ENCODE measurements around the gene TXNDC11.

Gene TXNDC11

DNA sequence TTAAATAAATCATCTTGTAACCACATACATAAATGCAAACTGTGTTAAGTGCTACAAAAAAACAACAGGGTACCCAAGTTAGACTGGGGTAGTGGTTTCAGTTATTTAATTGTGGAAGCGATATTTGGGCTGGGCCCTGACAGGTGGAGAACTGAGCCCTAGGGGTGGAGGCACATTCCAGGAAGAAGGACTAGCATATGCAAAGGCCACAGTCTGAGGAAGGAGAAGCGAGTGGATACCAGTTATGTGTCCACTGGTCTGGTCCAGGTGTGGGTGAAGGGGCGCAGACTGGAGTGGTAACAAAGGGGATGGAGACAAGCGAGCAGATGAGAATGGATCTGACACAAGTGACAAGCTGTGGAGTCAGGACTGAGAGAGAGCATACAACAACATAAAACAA is 22.9 kb downstream of the TXNDC11 start:
- Histone ChIP-seq H2AFZ (ENCODE audit: insufficient read depth, low read length, poor library complexity) (no peak overlapping the region), H4K8ac (ENCODE audit: low read depth, low read length) (no peak overlapping the region), H2BK12ac (ENCODE audit: low read length) (no peak overlapping the region), H3K4me1 (ENCODE audit: control insufficient read depth in 1 of 2, insufficient read depth in 2 of 2, low read length in 2 of 2) (no peaks in the 10 kb centered on the region), H3K23ac (ENCODE audit: low read length) (peak overlapping the region; percentile 82), H3K4me2 (ENCODE audit: low read length) (no peak overlapping the region), H3K4ac (ENCODE audit: low read depth, low read length) (no peak overlapping the region), H2BK120ac (ENCODE audit: insufficient read depth, low read length, poor library complexity) (no peak overlapping the region), H3K9me3 (ENCODE audit: insufficient read depth, low read depth, low read length) (no peaks in the 10 kb centered on the region), H3K27me3 (ENCODE audit: insufficient read depth, low read length) (no peaks in the 10 kb centered on the region), H3K79me1 (ENCODE audit: low read length) (no peaks in the 10 kb centered on the region), H3K18ac (ENCODE audit: low read length) (no peak overlapping the region), H3K4me3 (ENCODE audit: low read depth, low read length) (no peak overlapping the region), H2BK5ac (ENCODE audit: low read depth, low read length, poor library complexity) (no peak overlapping the region), H2AK5ac (ENCODE audit: low read length) (no peak overlapping the region), H4K12ac (ENCODE audit: low read depth, low read length) (no peak overlapping the region), H3K36me3 (ENCODE audit: control insufficient read depth in 1 of 2, insufficient read depth in 2 of 2, low read length in 2 of 2) (peaks cover 19 to 23% of the 10 kb centered on the region in 2 experiments), H3K9ac (ENCODE audit: low read length) (peak overlapping the region; percentile 82), H4K91ac (ENCODE audit: low read depth, low read length) (no peak overlapping the region), H3K14ac (ENCODE audit: low read length) (no peak overlapping the region), H3K27ac (ENCODE audit: low read depth, low read length) (no peak overlapping the region), H3K79me2 (ENCODE audit: control insufficient read depth, insufficient read depth, low read length, poor library complexity) (no peaks in the 10 kb centered on the region)
- DNase-seq = no peak
- WGBS (ENCODE audit: extremely low coverage, insufficient coverage, insufficient read length) = no CpG with 5 or more reads among the region's 4 CpGs

- Histone ChIP-seq H3K9ac (ENCODE audit: low read length) (no peak overlapping the region), H3K27ac (ENCODE audit: low read depth, low read length) (no peak overlapping the region), H3K23ac (ENCODE audit: low read length) (no peak overlapping the region), H3K14ac (ENCODE audit: low read length) (no peak overlapping the region), H3K27me3 (ENCODE audit: insufficient read depth, low read length) (no peaks in the 10 kb centered on the region), H3K18ac (ENCODE audit: low read length) (no peak overlapping the region), H2BK12ac (ENCODE audit: low read length) (no peak overlapping the region), H4K91ac (ENCODE audit: low read depth, low read length) (no peak overlapping the region), H2AK5ac (ENCODE audit: low read length) (no peak overlapping the region), H3K79me2 (ENCODE audit: control insufficient read depth, insufficient read depth, low read length, poor library complexity) (no peaks in the 10 kb centered on the region), H3K4me2 (ENCODE audit: low read length) (no peak overlapping the region), H3K4ac (ENCODE audit: low read depth, low read length) (no peak overlapping the region), H3K79me1 (ENCODE audit: low read length) (no peaks in the 10 kb centered on the region), H2BK120ac (ENCODE audit: insufficient read depth, low read length, poor library complexity) (no peak overlapping the region), H2BK5ac (ENCODE audit: low read depth, low read length, poor library complexity) (no peak overlapping the region), H4K8ac (ENCODE audit: low read depth, low read length) (no peak overlapping the region), H2AFZ (ENCODE audit: insufficient read depth, low read length, poor library complexity) (no peak overlapping the region), H3K9me3 (ENCODE audit: insufficient read depth, low read depth, low read length) (no peaks in the 10 kb centered on the region), H3K4me1 (ENCODE audit: control insufficient read depth in 1 of 2, insufficient read depth in 2 of 2, low read length in 2 of 2) (no peaks in the 10 kb centered on the region), H3K36me3 (ENCODE audit: control insufficient read depth in 1 of 2, insufficient read depth in 2 of 2, low read length in 2 of 2) (peaks cover 19% of the 10 kb centered on the region in 2 experiments), H3K4me3 (ENCODE audit: low read depth, low read length) (no peak overlapping the region), H4K12ac (ENCODE audit: low read depth, low read length) (no peak overlapping the region)
- DNase-seq = no peak
Observed at GRCh38 chr16:11719171-11719570, 23.5 kb downstream of the TXNDC11 start.

DNA sequence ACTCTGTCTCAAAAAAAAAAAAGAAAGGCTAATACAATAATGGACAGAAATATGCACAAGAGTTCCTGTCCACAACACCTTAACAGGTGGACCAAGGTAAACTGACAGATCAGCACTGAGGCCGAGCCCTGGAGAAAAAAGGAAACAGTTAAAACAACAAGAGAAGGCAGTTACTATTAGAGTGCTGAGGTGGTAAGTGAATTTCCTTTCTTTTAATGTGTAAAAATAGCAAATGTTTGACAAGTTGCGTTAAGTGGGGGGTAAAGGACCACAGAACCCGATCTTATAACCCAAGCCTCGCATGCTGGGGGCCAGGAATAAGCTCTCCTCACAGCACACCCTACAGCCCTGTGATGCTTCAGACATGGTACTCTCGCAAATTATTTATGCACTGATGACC is 24.8 kb downstream of the TXNDC11 start:
- Histone ChIP-seq H4K8ac (ENCODE audit: low read depth, low read length) (no peak overlapping the region), H3K23ac (ENCODE audit: low read length) (no peak overlapping the region), H3K79me1 (ENCODE audit: low read length) (no peaks in the 10 kb centered on the region), H3K4me3 (ENCODE audit: low read depth, low read length) (no peak overlapping the region), H2AFZ (ENCODE audit: insufficient read depth, low read length, poor library complexity) (no peak overlapping the region), H3K36me3 (ENCODE audit: control insufficient read depth in 1 of 2, insufficient read depth in 2 of 2, low read length in 2 of 2) (peaks cover 16 to 18% of the 10 kb centered on the region in 2 experiments), H3K9me3 (ENCODE audit: insufficient read depth, low read depth, low read length) (no peaks in the 10 kb centered on the region), H4K12ac (ENCODE audit: low read depth, low read length) (no peak overlapping the region), H2BK12ac (ENCODE audit: low read length) (no peak overlapping the region), H3K27ac (ENCODE audit: low read depth, low read length) (no peak overlapping the region), H3K14ac (ENCODE audit: low read length) (no peak overlapping the region), H3K27me3 (ENCODE audit: insufficient read depth, low read length) (no peaks in the 10 kb centered on the region), H3K9ac (ENCODE audit: low read length) (no peak overlapping the region), H3K4ac (ENCODE audit: low read depth, low read length) (no peak overlapping the region), H4K91ac (ENCODE audit: low read depth, low read length) (no peak overlapping the region), H3K79me2 (ENCODE audit: control insufficient read depth, insufficient read depth, low read length, poor library complexity) (no peaks in the 10 kb centered on the region), H2AK5ac (ENCODE audit: low read length) (no peak overlapping the region), H3K18ac (ENCODE audit: low read length) (no peak overlapping the region), H2BK120ac (ENCODE audit: insufficient read depth, low read length, poor library complexity) (no peak overlapping the region), H3K4me1 (ENCODE audit: control insufficient read depth in 1 of 2, insufficient read depth in 2 of 2, low read length in 2 of 2) (no peaks in the 10 kb centered on the region), H2BK5ac (ENCODE audit: low read depth, low read length, poor library complexity) (no peak overlapping the region), H3K4me2 (ENCODE audit: low read length) (no peak overlapping the region)
- no CpG with 5 or more reads among the region's 5 CpGs for WGBS (ENCODE audit: extremely low coverage, insufficient coverage, insufficient read length)
- no peak for DNase-seq

DNA sequence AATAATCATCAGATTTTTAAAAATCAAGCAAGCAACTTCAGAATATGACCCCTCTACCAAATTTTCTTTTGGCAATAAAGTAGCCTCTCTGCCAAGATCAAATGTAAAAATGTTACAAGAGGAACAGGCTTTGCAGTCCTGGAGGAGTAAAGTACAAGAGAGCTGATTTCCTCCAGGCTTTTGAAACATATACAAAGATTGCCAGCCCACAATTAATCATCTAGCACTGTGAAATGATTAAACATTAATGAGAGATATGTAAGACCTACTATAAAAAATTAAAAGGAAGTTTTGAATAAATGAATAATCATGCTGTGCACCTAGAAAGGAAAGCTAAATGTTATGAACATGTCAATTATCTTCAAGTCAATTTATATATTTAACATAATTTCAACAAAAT is 26.3 kb downstream of the TXNDC11 start:
- Histone ChIP-seq H3K36me3 (ENCODE audit: control insufficient read depth in 1 of 2, insufficient read depth in 2 of 2, low read length in 2 of 2) (peaks cover 11 to 18% of the 10 kb centered on the region in 2 experiments), H3K79me1 (ENCODE audit: low read length) (no peaks in the 10 kb centered on the region), H3K14ac (ENCODE audit: low read length) (no peak overlapping the region), H4K12ac (ENCODE audit: low read depth, low read length) (no peak overlapping the region), H3K18ac (ENCODE audit: low read length) (no peak overlapping the region), H2BK120ac (ENCODE audit: insufficient read depth, low read length, poor library complexity) (no peak overlapping the region), H4K8ac (ENCODE audit: low read depth, low read length) (no peak overlapping the region), H4K91ac (ENCODE audit: low read depth, low read length) (no peak overlapping the region), H3K79me2 (ENCODE audit: control insufficient read depth, insufficient read depth, low read length, poor library complexity) (no peaks in the 10 kb centered on the region), H3K4me2 (ENCODE audit: low read length) (no peak overlapping the region), H3K9me3 (ENCODE audit: insufficient read depth, low read depth, low read length) (no peaks in the 10 kb centered on the region), H3K27ac (ENCODE audit: low read depth, low read length) (no peak overlapping the region), H3K4me1 (ENCODE audit: control insufficient read depth in 1 of 2, insufficient read depth in 2 of 2, low read length in 2 of 2) (no peaks in the 10 kb centered on the region), H3K27me3 (ENCODE audit: insufficient read depth, low read length) (no peaks in the 10 kb centered on the region), H2BK12ac (ENCODE audit: low read length) (no peak overlapping the region), H2BK5ac (ENCODE audit: low read depth, low read length, poor library complexity) (no peak overlapping the region), H3K23ac (ENCODE audit: low read length) (no peak overlapping the region), H2AK5ac (ENCODE audit: low read length) (no peak overlapping the region), H3K4me3 (ENCODE audit: low read depth, low read length) (no peak overlapping the region), H2AFZ (ENCODE audit: insufficient read depth, low read length, poor library complexity) (no peak overlapping the region), H3K9ac (ENCODE audit: low read length) (no peak overlapping the region), H3K4ac (ENCODE audit: low read depth, low read length) (no peak overlapping the region)
- DNase-seq = no peak
